Measurements from ENCODE around the gene ZNF224.

ZNF224 gene

DNA sequence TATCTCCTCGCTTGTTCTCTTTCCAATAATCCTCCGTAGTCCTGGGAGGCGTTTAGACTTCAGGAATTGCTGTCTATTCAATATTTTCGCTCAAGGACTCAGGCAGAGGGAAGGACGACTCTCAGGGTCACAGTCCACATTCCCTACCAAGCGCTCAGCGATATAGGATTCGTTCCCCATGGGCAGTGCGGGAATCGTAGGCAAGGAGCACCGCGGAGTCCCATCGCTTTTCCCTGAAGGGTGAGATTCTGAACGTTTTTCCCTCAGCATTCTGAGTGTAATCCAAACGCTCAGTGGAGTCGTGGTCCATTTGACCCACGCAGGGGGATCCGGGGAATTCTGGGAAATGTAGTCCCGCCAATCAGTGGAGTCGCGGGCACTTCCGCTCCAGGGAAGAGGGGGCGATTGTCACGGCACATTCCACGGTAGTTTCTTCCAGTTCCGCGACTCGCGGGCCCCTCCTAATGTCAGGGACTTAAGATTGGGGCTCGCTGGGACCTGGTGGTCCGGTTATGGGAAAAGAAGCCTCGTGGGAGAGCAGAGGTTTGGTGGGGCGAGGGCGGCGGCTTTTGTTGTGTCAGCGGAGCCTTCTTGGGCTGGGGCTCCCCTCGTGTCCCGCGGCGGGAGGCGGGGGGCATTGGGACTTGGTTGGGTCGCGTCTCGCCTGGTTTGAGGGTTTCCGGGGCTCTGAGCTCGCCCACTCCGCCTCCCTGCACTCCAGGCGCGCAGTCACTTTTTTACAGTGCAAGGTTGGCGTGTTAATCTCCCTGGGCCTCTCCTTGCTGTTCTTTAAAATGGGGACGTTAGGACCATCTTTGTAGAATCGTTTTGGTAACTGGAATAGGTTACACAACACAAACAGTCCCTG, 47.3 kb downstream of the ZNF224 start, which contains the start of gene ZNF234:
TSS of gene ZNF234 (plus strand) at position 364 of the 868 bp plus-strand sequence. CDS start 3,079 bp downstream, outside the sequence.
- peak; percentile 33 for DNase-seq

DNA sequence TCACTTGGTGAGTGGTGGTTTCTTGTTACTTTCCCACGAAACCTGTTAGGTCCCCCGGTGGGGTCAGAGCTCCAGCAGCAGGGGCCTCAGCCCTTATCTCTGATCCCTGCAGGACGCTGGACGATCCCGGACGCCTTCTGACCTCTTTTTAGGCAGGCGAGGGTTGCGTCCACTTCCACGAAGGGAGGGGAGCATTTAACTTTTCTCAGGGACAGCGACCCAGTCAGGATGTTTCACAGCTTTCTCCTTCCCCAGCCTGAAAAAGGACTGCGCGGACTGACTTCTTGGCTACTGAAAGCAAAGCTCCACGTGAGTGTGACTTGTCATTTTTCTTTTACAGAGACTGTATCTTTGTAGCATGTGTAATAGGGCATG, 47.9 kb downstream of the ZNF224 start:
- DNase-seq: no peak

DNA sequence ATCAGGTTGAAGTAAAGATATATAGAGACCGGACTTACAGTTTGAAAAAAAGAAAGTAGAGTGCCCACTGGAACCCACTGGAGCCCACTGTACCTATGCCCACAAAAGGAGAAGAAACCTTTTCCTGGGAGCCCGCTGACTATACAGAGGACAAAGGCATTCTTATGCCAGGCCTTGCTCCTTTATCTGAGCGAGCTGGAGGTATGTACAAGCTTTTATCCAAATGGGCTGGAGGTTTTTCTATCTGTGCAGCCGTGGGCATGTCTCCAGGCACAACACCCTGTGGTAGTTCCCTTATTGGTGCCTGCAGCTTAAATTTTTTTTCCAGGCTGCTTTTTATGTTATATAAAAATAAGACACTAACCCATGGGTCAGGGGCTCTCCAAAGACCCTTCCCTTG, 55.6 kb downstream of the ZNF224 start:
- no peak for DNase-seq

DNA sequence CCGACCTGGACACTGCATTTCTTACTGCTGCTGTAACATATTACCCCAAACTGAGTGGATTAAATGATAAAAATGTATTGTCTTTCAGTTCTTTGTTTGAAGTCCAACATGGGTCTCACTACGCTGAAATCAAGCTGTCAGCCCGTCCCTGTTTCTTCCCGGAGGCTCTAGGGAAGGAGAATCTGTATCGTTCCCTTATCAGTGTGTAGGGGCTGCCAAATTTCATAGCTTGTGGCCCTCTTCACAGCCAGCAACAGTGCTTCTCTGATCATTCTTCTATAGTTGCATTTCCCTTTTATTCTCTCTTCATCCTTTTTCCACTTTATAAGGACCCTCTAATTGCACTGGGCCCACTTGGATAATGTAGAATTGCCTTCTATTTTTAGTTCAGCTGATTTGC, 57.3 kb downstream of the ZNF224 start:
- DNase-seq: no peak

DNA sequence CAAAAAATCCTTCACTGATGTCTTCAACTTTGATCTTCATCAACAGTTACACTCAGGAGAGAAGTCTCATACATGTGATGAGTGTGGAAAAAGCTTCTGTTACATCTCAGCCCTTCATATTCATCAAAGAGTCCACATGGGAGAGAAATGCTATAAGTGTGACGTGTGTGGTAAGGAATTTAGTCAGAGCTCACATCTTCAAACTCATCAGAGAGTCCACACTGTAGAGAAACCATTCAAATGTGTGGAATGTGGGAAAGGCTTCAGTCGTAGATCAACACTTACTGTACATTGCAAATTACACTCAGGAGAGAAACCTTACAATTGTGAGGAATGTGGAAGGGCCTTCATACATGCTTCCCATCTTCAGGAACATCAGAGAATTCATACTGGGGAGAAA, 62.3 kb downstream of the ZNF224 start:
- no peak for DNase-seq

Measured in activated gamma-delta T cell (primary cell).